GM23248 (cell line): ENCODE data around the gene MUC21.

Experiments
- EZH2 ChIP-seq: fragments of 200-600 bp; sonication (generic); IDR thresholded peaks from 2 replicates; pipeline ENCODE4 v1.6.1; 2018; ENCODE audit warnings: antibody characterized with exemption, mild to moderate bottlenecking; ENCODE audit not compliant: insufficient read depth, poor library complexity, severe bottlenecking
- EZH2phosphoT487 ChIP-seq: fragments of 200-600 bp; sonication (generic); IDR thresholded peaks from 2 replicates; pipeline ENCODE4 v1.6.1; 2018; ENCODE audit warnings: antibody characterized with exemption, moderate library complexity, mild to moderate bottlenecking, low read depth; ENCODE audit not compliant: insufficient read depth

GRCh38 chr6:30960907-30961673 lies 22.4 kb upstream of the MUC21 start:
- TF ChIP-seq EZH2 (no peak), EZH2phosphoT487 (no peak)
